Adrenal gland (tissue), 12 donors: ENCODE results near the gene TLN1. TPM values are rescaled to one million over a fixed set of nuclear protein-coding genes. Genes with fewer than 3 reads are reported as not detected.

Experiments
- DNase-seq, 7 donors: peaks; one replicate each; pipeline ENCODE4 v3.0.0-alpha.2; 2019 to 2020
- H3K27ac ChIP-seq, 5 donors: fragments of 200-600 bp; sonication (generic) in 4 of 5; 1 replicate in 3 of 5; 2 replicates in 2 of 5; pipeline versions ENCODE4 v1.5.1 to v1.8.0; 2016 to 2020; ENCODE audit warnings: mild to moderate bottlenecking in 1 of 5
- H3K27me3 ChIP-seq: fragments of 200-600 bp; 2 replicates; pipeline ENCODE4 v1.8.0; 2021
- H3K36me3 ChIP-seq, 2 donors: fragments of 200-600 bp; replicated peaks in 1 of 2; 1 replicate in 1 of 2; 2 replicates in 1 of 2; pipeline versions ENCODE4 v1.5.1 to v1.8.0; 2018 to 2022
- H3K4me1 ChIP-seq, 2 donors: fragments of 200-600 bp; replicated peaks in 1 of 2; 1 replicate in 1 of 2; 2 replicates in 1 of 2; pipeline versions ENCODE4 v1.5.1 to v1.8.0; 2018 to 2021
- H3K4me3 ChIP-seq, 4 donors: fragments of 200-600 bp; sonication (generic) in 3 of 4; one replicate each; pipeline ENCODE4 v1.5.1; 2016 to 2018
- H3K9me3 ChIP-seq, 3 donors: fragments of 200-600 bp; sonication (generic) in 1 of 3; replicated peaks in 1 of 3; 1 replicate in 2 of 3; 2 replicates in 1 of 3; pipeline versions ENCODE4 v1.5.1 to v1.8.0; 2016 to 2021
- CTCF ChIP-seq, 6 experiments: fragments of 450-650 bp in 4 of 6; fragments of 200-600 bp in 2 of 6; sonication (generic) in 1 of 6; IDR thresholded peaks; 1 replicate in 5 of 6; 2 replicates in 1 of 6; pipeline versions ENCODE4 v1.5.1 to v1.8.0; 2016 to 2021; ENCODE audit warnings: antibody characterized with exemption in 6 of 6, mild to moderate bottlenecking in 2 of 6, moderate library complexity in 1 of 6
- POLR2A ChIP-seq, 2 donors: fragments of 450-650 bp; IDR thresholded peaks; one replicate each; pipeline ENCODE4 v1.6.1; 2017; ENCODE audit warnings: antibody characterized with exemption in 2 of 2, mild to moderate bottlenecking in 2 of 2, moderate library complexity in 1 of 2
- WGBS, 4 donors: extraction: QIAGEN DNeasy Blood & Tissue Kit in 2 of 4; methylation state at CpG; one replicate each; pipeline versions ENCODE4 v1.1.5 to v1.1.7; 2013 to 2017; 5-methylcytosine and 5-hydroxymethylcytosine counted together
- intact Hi-C, 2 donors: fragments of 100-400 bp; cut with DNase I; formaldehyde crosslinking; loops; one replicate each; pipeline versions ENCODE4 v1.14.1 to v1.15.0; 2022 to 2023
- polyA plus RNA-seq, 3 donors: library from polyadenylated mRNA; stranded (reverse); fragments of 200-250 nt in 2 of 3; fragments of 350-450 nt in 1 of 3; fragmentation: Illumina TruSeq in 1 of 3; extraction: RNeasy Lipid Tissue Mini Kit (QIAGEN cat#74804) in 1 of 3; gene quantifications; one replicate each; pipeline ENCODE4 v1.2.3, GENCODE V29; 2013 to 2014
- total RNA-seq, 9 donors: library from RNA; depleted of rRNA in 4 of 9; stranded (reverse); fragments of >200 nt in 4 of 9; fragments of 120-200 nt in 1 of 9; fragmentation: NEBNext Ultra II Directional in 1 of 9; extraction: Animal tissue kit (Norgen Biotek cat#: 25700) in 1 of 9; gene quantifications; one replicate each; pipeline versions ENCODE4 v1.1.0 to v1.2.4, GENCODE V29; 2013 to 2023
- donor health status: healthy with polysubstance abuse.
- donor health status: Bipolar disorder and iron deficiency.
- donor health status: DM: yes; HTN: yes; CAD: no.
- donor health status: DM: no; HTN: no; CAD: no.
- donor health status: DM: no; HTN: no; CAD: no.
- donor health status: DM: yes; HTN: yes; CAD: no.

Gene TLN1
- total and polyA plus RNA-seq, 12 donors = 157 to 565 (median 296) TPM

- H3K9me3 ChIP-seq = no peaks in the 10 kb centered on the region
- H3K36me3 ChIP-seq = no peaks in the 10 kb centered on the region
- no peak overlapping the region for H3K27ac ChIP-seq
- 77 to 98% (median 83%) methylated on average over 2 of the region's 2 CpGs for WGBS, 4 donors
- DNase-seq = no peak
- no peak overlapping the region for H3K4me3 ChIP-seq
- H3K27me3 ChIP-seq = no peaks in the 10 kb centered on the region
- TF ChIP-seq CTCF (IDR thresholded peaks at IDR 0.05) (no peak), POLR2A (IDR thresholded peaks at IDR 0.05) (no peak)
- peaks cover 18 to 20% of the 10 kb centered on the region in 2 donors for H3K4me1 ChIP-seq
- intact Hi-C loops = no loop called here
Measured at GRCh38 chr9:35766997-35767396, 35.0 kb upstream of the TLN1 start.

GRCh38 chr9:35763803-35764202 lies 31.8 kb upstream of the TLN1 start:
- 93 to 100% (median 95%) methylated on average over 1 of the region's 1 CpG for WGBS, 4 donors
- no peak for TF ChIP-seq CTCF (IDR thresholded peaks at IDR 0.05)
- Histone ChIP-seq H3K36me3 (no peaks in the 10 kb centered on the region), H3K4me3 (no peak overlapping the region), H3K27ac (no peak overlapping the region), H3K4me1 (peaks cover 0 to 2% of the 10 kb centered on the region in 2 donors), H3K27me3 (no peaks in the 10 kb centered on the region), H3K9me3 (no peaks in the 10 kb centered on the region)
- intact Hi-C loops = no loop called here
- DNase-seq = no peak

GRCh38 chr9:35763181-35763580 lies 31.2 kb upstream of the TLN1 start:
- no peak for TF ChIP-seq CTCF (IDR thresholded peaks at IDR 0.05)
- TF ChIP-seq POLR2A (IDR thresholded peaks at IDR 0.05) = no peak
- intact Hi-C loops = no loop called here
- H3K27ac ChIP-seq = no peak overlapping the region
- peaks cover 0 to 8% of the 10 kb centered on the region in 2 donors for H3K4me1 ChIP-seq
- no peaks in the 10 kb centered on the region for H3K27me3 ChIP-seq
- no peak overlapping the region for H3K4me3 ChIP-seq
- H3K9me3 ChIP-seq = no peaks in the 10 kb centered on the region
- WGBS, 4 donors = 86 to 92% (median 89%) methylated on average over 2 of the region's 2 CpGs
- no peak for DNase-seq
- no peaks in the 10 kb centered on the region for H3K36me3 ChIP-seq

- Histone ChIP-seq H3K4me1 (peaks cover 12 to 28% of the 10 kb centered on the region in 2 donors), H3K27me3 (no peaks in the 10 kb centered on the region), H3K27ac (no peak overlapping the region), H3K4me3 (no peak overlapping the region), H3K36me3 (no peaks in the 10 kb centered on the region), H3K9me3 (no peaks in the 10 kb centered on the region)
- intact Hi-C loops = no loop called here
- TF ChIP-seq CTCF (IDR thresholded peaks at IDR 0.05) = no peak
- TF ChIP-seq POLR2A (IDR thresholded peaks at IDR 0.05) = no peak
- DNase-seq = no peak
- WGBS, 4 donors = 41 to 80% (median 66%) methylated on average over 2 of the region's 2 CpGs
Measured at GRCh38 chr9:35760651-35761050, 28.7 kb upstream of the TLN1 start.
